WTC11 (cell line): Measurements from ENCODE around the gene MACC1.

Source experiments
- ATF1 ChIP-seq: sonication (generic); formaldehyde crosslinking; IDR thresholded peaks from 2 replicates; pipeline ENCODE4 v1.8.1; 2023; ENCODE audit warnings: mild to moderate bottlenecking, moderate library complexity, missing genetic modification reagents
- ATF6 ChIP-seq: sonication (generic); formaldehyde crosslinking; IDR thresholded peaks from 2 replicates; pipeline ENCODE4 v1.8.1; 2023; ENCODE audit warnings: mild to moderate bottlenecking, missing genetic modification reagents
- FOXP4 ChIP-seq: sonication (generic); formaldehyde crosslinking; IDR thresholded peaks from 2 replicates; pipeline ENCODE4 v1.8.0; 2022; ENCODE audit warnings: mild to moderate bottlenecking, missing genetic modification reagents
- JUN ChIP-seq: sonication (generic); formaldehyde crosslinking; IDR thresholded peaks from 2 replicates; pipeline ENCODE4 v1.8.0; 2023; ENCODE audit warnings: mild to moderate bottlenecking, missing genetic modification reagents
- KAT7 ChIP-seq: sonication (generic); formaldehyde crosslinking; IDR thresholded peaks from 2 replicates; pipeline ENCODE4 v1.8.1; 2023; ENCODE audit warnings: missing genetic modification reagents, mild to moderate bottlenecking, borderline replicate concordance
- NFE2L1 ChIP-seq: sonication (generic); formaldehyde crosslinking; IDR thresholded peaks from 2 replicates; pipeline ENCODE4 v1.8.1; 2023; ENCODE audit warnings: missing genetic modification reagents
- NFYB ChIP-seq: sonication (generic); formaldehyde crosslinking; conservative IDR thresholded peaks from 2 replicates; pipeline ENCODE4 v1.8.0; 2022; ENCODE audit warnings: low read depth, missing genetic modification reagents
- SP1 ChIP-seq: sonication (generic); formaldehyde crosslinking; conservative IDR thresholded peaks from 2 replicates; pipeline ENCODE4 v1.8.1; 2022; ENCODE audit warnings: missing genetic modification reagents
- ZBTB21 ChIP-seq: sonication (generic); formaldehyde crosslinking; IDR thresholded peaks from 2 replicates; pipeline ENCODE4 v1.8.1; 2023; ENCODE audit warnings: mild to moderate bottlenecking, missing genetic modification reagents, borderline replicate concordance
- ZBTB43 ChIP-seq: sonication (generic); formaldehyde crosslinking; IDR thresholded peaks from 2 replicates; pipeline ENCODE4 v1.8.1; 2023; ENCODE audit warnings: mild to moderate bottlenecking, missing genetic modification reagents
- ZNF138 ChIP-seq: sonication (generic); formaldehyde crosslinking; conservative IDR thresholded peaks from 2 replicates; pipeline ENCODE4 v1.8.1; 2022; ENCODE audit warnings: mild to moderate bottlenecking, moderate library complexity, missing genetic modification reagents
- TF ChIP-seq, protein P1 (sequence below): fragments of 200-600 bp; IDR thresholded peaks from 2 replicates; pipeline ENCODE4 v1.8.0; 2022; ENCODE audit warnings: antibody characterized with exemption
- TF ChIP-seq, protein P2 (sequence below): sonication (generic); formaldehyde crosslinking; IDR thresholded peaks from 2 replicates; pipeline ENCODE4 v1.8.0; 2022; ENCODE audit warnings: mild to moderate bottlenecking, missing genetic modification reagents
- TF ChIP-seq, protein P3 (sequence below): sonication (generic); formaldehyde crosslinking; IDR thresholded peaks from 2 replicates; pipeline ENCODE4 v1.8.0; 2023; ENCODE audit warnings: missing genetic modification reagents

DNA sequence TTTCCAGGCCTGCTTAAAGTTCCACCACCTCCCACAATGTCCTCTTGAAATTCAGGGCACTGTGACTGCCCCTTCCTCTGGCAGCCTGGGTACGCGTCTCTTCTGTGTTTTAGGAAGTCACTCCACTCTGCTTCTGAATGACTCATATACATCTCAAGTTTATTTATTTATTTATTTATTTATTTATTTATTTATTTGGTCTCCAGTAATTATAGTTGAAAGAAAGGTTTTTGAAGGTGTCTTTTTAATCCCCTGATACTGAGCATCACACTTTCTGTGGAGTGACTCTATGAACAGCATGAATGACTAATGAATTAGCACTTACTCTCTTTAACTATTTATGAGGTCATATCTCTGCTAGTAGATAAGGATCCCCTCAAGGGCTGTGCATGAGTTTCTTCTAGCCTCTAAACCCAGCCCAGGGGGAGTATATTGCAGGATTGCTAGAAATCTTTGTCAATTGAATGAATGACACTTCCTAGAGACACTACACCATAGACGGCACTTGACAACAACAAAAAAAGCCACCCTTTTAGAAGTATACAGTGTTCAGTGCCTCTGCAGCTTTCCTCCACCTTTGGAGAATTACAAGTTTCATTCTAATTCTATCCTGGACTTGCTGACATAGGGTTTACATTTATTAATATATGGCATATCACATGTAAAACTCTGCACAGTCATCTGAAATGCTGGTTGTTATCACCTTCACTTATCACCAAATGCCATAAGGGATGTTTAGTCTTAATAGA lies 2.1 kb downstream of the MACC1 start:
- no peak for TF ChIP-seq ATF1
- TF ChIP-seq SP1 (CRISPR knock-in tag): no peak
- TF ChIP-seq, protein P1, sequence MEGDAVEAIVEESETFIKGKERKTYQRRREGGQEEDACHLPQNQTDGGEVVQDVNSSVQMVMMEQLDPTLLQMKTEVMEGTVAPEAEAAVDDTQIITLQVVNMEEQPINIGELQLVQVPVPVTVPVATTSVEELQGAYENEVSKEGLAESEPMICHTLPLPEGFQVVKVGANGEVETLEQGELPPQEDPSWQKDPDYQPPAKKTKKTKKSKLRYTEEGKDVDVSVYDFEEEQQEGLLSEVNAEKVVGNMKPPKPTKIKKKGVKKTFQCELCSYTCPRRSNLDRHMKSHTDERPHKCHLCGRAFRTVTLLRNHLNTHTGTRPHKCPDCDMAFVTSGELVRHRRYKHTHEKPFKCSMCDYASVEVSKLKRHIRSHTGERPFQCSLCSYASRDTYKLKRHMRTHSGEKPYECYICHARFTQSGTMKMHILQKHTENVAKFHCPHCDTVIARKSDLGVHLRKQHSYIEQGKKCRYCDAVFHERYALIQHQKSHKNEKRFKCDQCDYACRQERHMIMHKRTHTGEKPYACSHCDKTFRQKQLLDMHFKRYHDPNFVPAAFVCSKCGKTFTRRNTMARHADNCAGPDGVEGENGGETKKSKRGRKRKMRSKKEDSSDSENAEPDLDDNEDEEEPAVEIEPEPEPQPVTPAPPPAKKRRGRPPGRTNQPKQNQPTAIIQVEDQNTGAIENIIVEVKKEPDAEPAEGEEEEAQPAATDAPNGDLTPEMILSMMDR: no peak
- TF ChIP-seq FOXP4 (CRISPR knock-in tag): no peak
- TF ChIP-seq, protein P2, sequence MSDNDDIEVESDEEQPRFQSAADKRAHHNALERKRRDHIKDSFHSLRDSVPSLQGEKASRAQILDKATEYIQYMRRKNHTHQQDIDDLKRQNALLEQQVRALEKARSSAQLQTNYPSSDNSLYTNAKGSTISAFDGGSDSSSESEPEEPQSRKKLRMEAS (CRISPR knock-in tag): no peak
- TF ChIP-seq KAT7: no peak
- no peak for TF ChIP-seq ZBTB21 (CRISPR knock-in tag)
- no peak for TF ChIP-seq NFE2L1 (CRISPR knock-in tag)
- no peak for TF ChIP-seq ATF6 (CRISPR knock-in tag)
- no peak for TF ChIP-seq ZBTB43 (CRISPR knock-in tag)
- no peak for TF ChIP-seq JUN (CRISPR knock-in tag)
- TF ChIP-seq, protein P3, sequence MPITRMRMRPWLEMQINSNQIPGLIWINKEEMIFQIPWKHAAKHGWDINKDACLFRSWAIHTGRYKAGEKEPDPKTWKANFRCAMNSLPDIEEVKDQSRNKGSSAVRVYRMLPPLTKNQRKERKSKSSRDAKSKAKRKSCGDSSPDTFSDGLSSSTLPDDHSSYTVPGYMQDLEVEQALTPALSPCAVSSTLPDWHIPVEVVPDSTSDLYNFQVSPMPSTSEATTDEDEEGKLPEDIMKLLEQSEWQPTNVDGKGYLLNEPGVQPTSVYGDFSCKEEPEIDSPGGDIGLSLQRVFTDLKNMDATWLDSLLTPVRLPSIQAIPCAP (CRISPR knock-in tag): no peak
- TF ChIP-seq ZNF138: no peak
- no peak for TF ChIP-seq NFYB (CRISPR knock-in tag)
